IMR-90 (cell line): ENCODE data around the gene RABL2B. TPM values are rescaled to one million over a fixed set of nuclear protein-coding genes. Genes with fewer than 3 reads are reported as not detected.

Experiments used
- ATAC-seq: fragments of 200-7000 bp; cut with Tn5 transposase; 2 replicates; pipeline ENCODE4 v1.9.1; 2020; ENCODE audit warnings: low read depth, mild to moderate bottlenecking, moderate library complexity
- BruUV-seq: library from RNA; stranded (reverse); fragments of 400-500 nt; replicated peaks from 2 replicates; lab custom pipeline; 2021; lab: Mats Ljungman, UMichigan
- CTCF ChIA-PET: fragments of 300-600 bp; formaldehyde crosslinking; extraction: SDS; loops from one replicate; lab custom pipeline; 2021; ENCODE audit warnings: antibody characterized with exemption; lab: Yijun Ruan, JAX
- POLR2A ChIA-PET: fragments of 300-600 bp; sonication (Branson Sonifier 250); formaldehyde crosslinking; loops from one replicate; lab custom pipeline; 2022; ENCODE audit warnings: antibody characterized with exemption; ENCODE audit not compliant: unreplicated experiment; lab: Charles Lee
- DNase-seq: peaks from one replicate; pipeline ENCODE4 v3.0.0; 2013
- H2AFZ ChIP-seq: replicated peaks from 2 replicates; pipeline ENCODE3; 2013; ENCODE audit warnings: low read length, mild to moderate bottlenecking; ENCODE audit not compliant: poor library complexity
- H2AK5ac ChIP-seq: 2 replicates; pipeline ENCODE4 v1.6.1; 2013; ENCODE audit warnings: low read depth, low read length, inconsistent platforms
- H2AK9ac ChIP-seq: replicated peaks from 2 replicates; pipeline ENCODE3; 2013; ENCODE audit warnings: mild to moderate bottlenecking, low read depth, low read length, moderate library complexity; ENCODE audit not compliant: poor library complexity
- H2BK120ac ChIP-seq: 2 replicates; pipeline ENCODE4 v1.6.1; 2013; ENCODE audit warnings: low read depth, low read length, inconsistent platforms
- H2BK15ac ChIP-seq: 3 replicates; pipeline ENCODE4 v1.6.1; 2013; ENCODE audit warnings: low read depth, low read length, inconsistent platforms
- H2BK20ac ChIP-seq: 2 replicates; pipeline ENCODE4 v1.6.1; 2013; ENCODE audit warnings: low read depth, mild to moderate bottlenecking, inconsistent platforms, low read length, moderate library complexity
- H2BK5ac ChIP-seq: 2 replicates; pipeline ENCODE4 v1.6.1; 2013; ENCODE audit warnings: mild to moderate bottlenecking, low read depth, low read length, inconsistent platforms; ENCODE audit not compliant: poor library complexity, severe bottlenecking
- H3K14ac ChIP-seq: replicated peaks from 2 replicates; pipeline ENCODE4 v1.6.1; 2013; ENCODE audit warnings: low read depth, low read length, inconsistent platforms
- H3K18ac ChIP-seq: 2 replicates; pipeline ENCODE4 v1.6.1; 2013; ENCODE audit warnings: low read depth, low read length, control low read depth
- H3K23ac ChIP-seq: 2 replicates; pipeline ENCODE4 v1.6.1; 2013; ENCODE audit warnings: low read depth, low read length, inconsistent platforms
- H3K27ac ChIP-seq: 2 replicates; pipeline ENCODE4 v1.5.1; 2013; ENCODE audit warnings: mild to moderate bottlenecking, control low read depth, low read length; ENCODE audit not compliant: insufficient read depth
- H3K27me3 ChIP-seq: 2 replicates; pipeline ENCODE4 v1.6.1; 2013; ENCODE audit warnings: low read length; ENCODE audit not compliant: control insufficient read depth, insufficient read depth
- H3K36me3 ChIP-seq: 2 replicates; pipeline ENCODE4 v1.6.1; 2013; ENCODE audit warnings: low read length, mixed read lengths; ENCODE audit not compliant: control insufficient read depth, insufficient read depth
- H3K4ac ChIP-seq: 2 replicates; pipeline ENCODE4 v1.6.1; 2013; ENCODE audit warnings: low read depth, low read length, inconsistent platforms
- H3K4me1 ChIP-seq: 2 replicates; pipeline ENCODE4 v1.6.1; 2013; ENCODE audit warnings: low read length, mixed read lengths; ENCODE audit not compliant: control insufficient read depth, insufficient read depth
- H3K4me2 ChIP-seq: 2 replicates; pipeline ENCODE4 v1.6.1; 2013; ENCODE audit warnings: low read depth, mild to moderate bottlenecking, control low read depth, low read length, moderate library complexity
- H3K4me3 ChIP-seq: 2 replicates; pipeline ENCODE4 v1.5.1; 2013; ENCODE audit warnings: low read depth, mild to moderate bottlenecking, control low read depth, low read length, moderate library complexity; ENCODE audit not compliant: insufficient read depth
- H3K56ac ChIP-seq: 2 replicates; pipeline ENCODE4 v1.6.1; 2013; ENCODE audit warnings: low read length, inconsistent platforms; ENCODE audit not compliant: insufficient read depth; ENCODE audit errors: extremely low read depth
- H3K79me1 ChIP-seq, 2 experiments: 2 replicates each; pipeline ENCODE4 v1.6.1; 2013; ENCODE audit warnings: low read length in 2 of 2, inconsistent platforms in 1 of 2, low read depth in 1 of 2
- H3K9ac ChIP-seq: 2 replicates; pipeline ENCODE4 v1.6.1; 2013; ENCODE audit warnings: low read depth, low read length, control low read depth
- H3K9me1 ChIP-seq: 2 replicates; pipeline ENCODE4 v1.6.1; 2013; ENCODE audit warnings: low read length, inconsistent platforms; ENCODE audit not compliant: insufficient read depth
- H3K9me3 ChIP-seq: 2 replicates; pipeline ENCODE4 v1.6.1; 2013; ENCODE audit warnings: low read length; ENCODE audit not compliant: control insufficient read depth, insufficient read depth
- H4K20me1 ChIP-seq: 2 replicates; pipeline ENCODE4 v1.6.1; 2013; ENCODE audit warnings: low read length, inconsistent platforms; ENCODE audit not compliant: insufficient read depth
- H4K5ac ChIP-seq: 2 replicates; pipeline ENCODE4 v1.6.1; 2013; ENCODE audit warnings: mild to moderate bottlenecking, low read depth, low read length, control low read depth
- H4K8ac ChIP-seq, 2 experiments: 2 replicates each; pipeline ENCODE4 v1.6.1; 2013; ENCODE audit warnings: low read depth in 2 of 2, low read length in 2 of 2, control low read depth in 1 of 2, inconsistent platforms in 1 of 2
- H4K91ac ChIP-seq: 2 replicates; pipeline ENCODE4 v1.6.1; 2013; ENCODE audit warnings: low read depth, low read length, inconsistent platforms; ENCODE audit not compliant: insufficient read depth
- BHLHE40 ChIP-seq: fragments of 150-350 bp; IDR thresholded peaks from 2 replicates; pipeline ENCODE4 v1.6.1; 2016; ENCODE audit warnings: mild to moderate bottlenecking, low read depth, low read length
- CHD1 ChIP-seq: IDR thresholded peaks from 2 replicates; pipeline ENCODE4 v1.6.1; 2012; ENCODE audit warnings: low read depth, low read length, improper control_type of control experiment
- FOS ChIP-seq: fragments of 150-350 bp; IDR thresholded peaks from 2 replicates; pipeline ENCODE4 v1.6.1; 2016; ENCODE audit warnings: low read depth, low read length
- MAFK ChIP-seq: IDR thresholded peaks from 2 replicates; pipeline ENCODE4 v1.6.1; 2012; ENCODE audit warnings: low read depth, low read length, improper control_type of control experiment
- MAZ ChIP-seq: IDR thresholded peaks from 2 replicates; pipeline ENCODE4 v1.6.1; 2012; ENCODE audit warnings: low read depth, mild to moderate bottlenecking, low read length, improper control_type of control experiment, moderate library complexity, borderline replicate concordance
- MXI1 ChIP-seq: IDR thresholded peaks from 2 replicates; pipeline ENCODE4 v1.6.1; 2012; ENCODE audit warnings: low read depth, mild to moderate bottlenecking, low read length, moderate library complexity, borderline replicate concordance
- POLR2A ChIP-seq: IDR thresholded peaks from 2 replicates; pipeline ENCODE4 v1.6.1; 2012; ENCODE audit warnings: mild to moderate bottlenecking, low read depth, low read length
- RCOR1 ChIP-seq: IDR thresholded peaks from 2 replicates; pipeline ENCODE4 v1.6.1; 2012; ENCODE audit warnings: mild to moderate bottlenecking, low read length, improper control_type of control experiment; ENCODE audit not compliant: insufficient replicate concordance
- SMC3 ChIP-seq: fragments of 150-350 bp; IDR thresholded peaks from 2 replicates; pipeline ENCODE4 v1.6.1; 2016; ENCODE audit warnings: low read depth, mild to moderate bottlenecking, antibody characterized with exemption, low read length, moderate library complexity
- WGBS, 2 experiments: methylation state at CpG; one replicate each; pipeline versions ENCODE4 v1.1.5 to v1.1.7; 2013; ENCODE audit warnings: missing lambda C conversion rate in 2 of 2; ENCODE audit not compliant: insufficient read length in 1 of 2; ENCODE audit errors: extremely low coverage in 2 of 2; 5-methylcytosine and 5-hydroxymethylcytosine counted together
- dilution Hi-C: fragments of 300-500 bp; cut with HindIII; formaldehyde crosslinking; loops from one replicate; pipeline ENCODE4 v1.14.3; 2018; ENCODE audit warnings: low sequenced_read_pairs; ENCODE audit not compliant: unreplicated experiment
- in situ Hi-C: fragments of 300-500 bp; cut with MboI; formaldehyde crosslinking; loops from 3 replicates; pipeline ENCODE4 v1.14.3; 2019; ENCODE audit warnings: low sequenced_read_pairs, inconsistent platforms, mixed read lengths
- intact Hi-C: fragments of 100-400 bp; cut with micrococcal nuclease; formaldehyde crosslinking; loops from 2 replicates; pipeline ENCODE4 v1.10.0; 2022
- polyA plus RNA-seq, 3 experiments: library from polyadenylated mRNA; depleted of rRNA; stranded (reverse); fragments of >200 nt; gene quantifications; 2 replicates each; pipeline ENCODE4 v1.2.3, GENCODE V29; 2012; ENCODE audit warnings: low replicate concordance in 1 of 3
- total RNA-seq: library from RNA; depleted of rRNA; stranded (reverse); fragments of >200 nt; gene quantifications from 2 replicates; pipeline ENCODE4 v1.2.3, GENCODE V29; 2012
- TF ChIP-seq, protein P1 (sequence below): conservative IDR thresholded peaks from 2 replicates; pipeline ENCODE4 v1.5.1; 2012; ENCODE audit warnings: mild to moderate bottlenecking, low read depth, low read length, improper control_type of control experiment
- TF ChIP-seq, protein P2 (sequence below): fragments of 150-350 bp; IDR thresholded peaks from 2 replicates; pipeline ENCODE4 v1.6.1; 2016; ENCODE audit warnings: low read depth, mild to moderate bottlenecking, low read length, moderate library complexity, borderline replicate concordance

The RABL2B gene
- total and polyA plus RNA-seq, 2 of the 4 experiments (the other 2 are of a cell fraction), result 8.4 to 23.3 TPM

DNA sequence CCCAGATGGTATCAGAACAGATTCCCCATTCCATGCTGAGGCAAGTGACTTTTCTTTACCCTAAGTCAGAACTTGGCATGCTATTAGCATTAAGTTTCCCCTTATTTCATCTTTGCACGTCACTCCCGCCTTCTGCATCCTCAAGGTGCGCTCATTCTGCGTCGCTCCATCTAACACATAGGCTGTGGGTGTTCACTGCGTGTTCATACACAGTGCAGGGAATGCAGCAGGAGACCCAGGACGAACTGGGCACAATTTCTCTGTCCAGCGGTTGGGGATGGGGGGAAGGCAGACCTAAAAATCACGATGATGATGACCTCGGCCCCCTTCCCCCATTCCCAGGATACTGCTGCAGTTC lies 65.1 kb downstream of the RABL2B start:
- H2BK120ac ChIP-seq, result no peak overlapping the region
- H3K27me3 ChIP-seq, result peaks cover 17% of the 10 kb centered on the region; the same call in 1 of the 2 replicates
- H2BK5ac ChIP-seq, result no peak overlapping the region
- H3K79me1 ChIP-seq, result no peaks in the 10 kb centered on the region
- no peak overlapping the region for H3K56ac ChIP-seq
- H3K4me3 ChIP-seq, result no peak overlapping the region
- no peak overlapping the region for H2AK9ac ChIP-seq
- ATAC-seq, result no peak
- POLR2A ChIA-PET, result no interaction called here
- no peak overlapping the region for H3K27ac ChIP-seq
- no peak overlapping the region for H2BK20ac ChIP-seq
- H3K4me1 ChIP-seq, result no peaks in the 10 kb centered on the region
- H3K36me3 ChIP-seq, result no peaks in the 10 kb centered on the region
- intact Hi-C loops (no loop called here), in situ Hi-C loops (no loop called here), dilution Hi-C loops (no loop called here)
- TF ChIP-seq, protein P1, sequence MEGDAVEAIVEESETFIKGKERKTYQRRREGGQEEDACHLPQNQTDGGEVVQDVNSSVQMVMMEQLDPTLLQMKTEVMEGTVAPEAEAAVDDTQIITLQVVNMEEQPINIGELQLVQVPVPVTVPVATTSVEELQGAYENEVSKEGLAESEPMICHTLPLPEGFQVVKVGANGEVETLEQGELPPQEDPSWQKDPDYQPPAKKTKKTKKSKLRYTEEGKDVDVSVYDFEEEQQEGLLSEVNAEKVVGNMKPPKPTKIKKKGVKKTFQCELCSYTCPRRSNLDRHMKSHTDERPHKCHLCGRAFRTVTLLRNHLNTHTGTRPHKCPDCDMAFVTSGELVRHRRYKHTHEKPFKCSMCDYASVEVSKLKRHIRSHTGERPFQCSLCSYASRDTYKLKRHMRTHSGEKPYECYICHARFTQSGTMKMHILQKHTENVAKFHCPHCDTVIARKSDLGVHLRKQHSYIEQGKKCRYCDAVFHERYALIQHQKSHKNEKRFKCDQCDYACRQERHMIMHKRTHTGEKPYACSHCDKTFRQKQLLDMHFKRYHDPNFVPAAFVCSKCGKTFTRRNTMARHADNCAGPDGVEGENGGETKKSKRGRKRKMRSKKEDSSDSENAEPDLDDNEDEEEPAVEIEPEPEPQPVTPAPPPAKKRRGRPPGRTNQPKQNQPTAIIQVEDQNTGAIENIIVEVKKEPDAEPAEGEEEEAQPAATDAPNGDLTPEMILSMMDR, result no peak
- TF ChIP-seq POLR2A (no peak), CHD1 (no peak), SMC3 (no peak), MAZ (no peak), MAFK (no peak), FOS (no peak), BHLHE40 (no peak), MXI1 (no peak), RCOR1 (no peak)
- TF ChIP-seq, protein P2, sequence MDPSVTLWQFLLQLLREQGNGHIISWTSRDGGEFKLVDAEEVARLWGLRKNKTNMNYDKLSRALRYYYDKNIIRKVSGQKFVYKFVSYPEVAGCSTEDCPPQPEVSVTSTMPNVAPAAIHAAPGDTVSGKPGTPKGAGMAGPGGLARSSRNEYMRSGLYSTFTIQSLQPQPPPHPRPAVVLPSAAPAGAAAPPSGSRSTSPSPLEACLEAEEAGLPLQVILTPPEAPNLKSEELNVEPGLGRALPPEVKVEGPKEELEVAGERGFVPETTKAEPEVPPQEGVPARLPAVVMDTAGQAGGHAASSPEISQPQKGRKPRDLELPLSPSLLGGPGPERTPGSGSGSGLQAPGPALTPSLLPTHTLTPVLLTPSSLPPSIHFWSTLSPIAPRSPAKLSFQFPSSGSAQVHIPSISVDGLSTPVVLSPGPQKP, result no peak
- no peak overlapping the region for H4K91ac ChIP-seq
- no peak overlapping the region for H3K9ac ChIP-seq
- H3K4me2 ChIP-seq, result no peak overlapping the region
- H2AK5ac ChIP-seq, result no peak overlapping the region
- H3K9me1 ChIP-seq, result no peaks in the 10 kb centered on the region
- H4K20me1 ChIP-seq, result no peaks in the 10 kb centered on the region; the same call in 1 of the 2 replicates
- H3K23ac ChIP-seq, result no peak overlapping the region
- H2BK15ac ChIP-seq, result no peak overlapping the region
- no peak overlapping the region for H2AFZ ChIP-seq
- no peaks in the 10 kb centered on the region for H3K9me3 ChIP-seq
- no peak overlapping the region for H3K14ac ChIP-seq
- no TSS peak for BruUV-seq
- WGBS, 2 experiments, result 80% methylated on average over 3 of the region's 10 CpGs; no CpG with 5 or more reads in 1 of the 2 experiments
- no peak overlapping the region for H4K8ac ChIP-seq
- no peak overlapping the region for H4K5ac ChIP-seq
- DNase-seq, result no peak
- CTCF ChIA-PET, result no interaction called here
- H3K4ac ChIP-seq, result no peak overlapping the region
- no peak overlapping the region for H3K18ac ChIP-seq
